Activated CD8-positive, alpha-beta memory T cell treated with anti-CD3 and anti-CD28 coated beads for 4 hours (primary cell): Measurements from ENCODE around the gene NNMT.

ENCODE experiments used
- DNase-seq, 2 donors: peaks; one replicate each; pipeline ENCODE4 v3.0.0-alpha.2; 2020; ENCODE audit warnings: low read depth in 2 of 2

Gene NNMT

DNA sequence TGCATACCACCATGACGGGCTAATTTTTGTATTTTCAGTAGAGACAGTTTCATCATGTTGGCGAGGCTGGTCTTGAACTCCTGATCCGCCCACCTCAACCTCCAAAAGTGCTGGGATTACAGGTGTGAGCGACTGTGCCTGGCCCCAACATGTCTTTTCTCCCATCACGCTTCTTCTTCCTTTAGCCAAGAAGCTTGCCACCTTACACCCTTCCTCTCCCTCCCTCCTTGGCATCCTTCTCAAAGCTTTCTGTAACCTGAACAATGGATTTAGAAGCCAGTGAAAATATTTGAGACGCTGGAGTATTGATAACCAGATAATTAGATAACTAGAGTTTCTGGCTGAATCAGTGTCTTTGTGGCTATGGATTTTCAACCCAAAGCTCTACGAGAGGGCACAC, 11.3 kb upstream of the NNMT start:
- no peak for DNase-seq

DNA sequence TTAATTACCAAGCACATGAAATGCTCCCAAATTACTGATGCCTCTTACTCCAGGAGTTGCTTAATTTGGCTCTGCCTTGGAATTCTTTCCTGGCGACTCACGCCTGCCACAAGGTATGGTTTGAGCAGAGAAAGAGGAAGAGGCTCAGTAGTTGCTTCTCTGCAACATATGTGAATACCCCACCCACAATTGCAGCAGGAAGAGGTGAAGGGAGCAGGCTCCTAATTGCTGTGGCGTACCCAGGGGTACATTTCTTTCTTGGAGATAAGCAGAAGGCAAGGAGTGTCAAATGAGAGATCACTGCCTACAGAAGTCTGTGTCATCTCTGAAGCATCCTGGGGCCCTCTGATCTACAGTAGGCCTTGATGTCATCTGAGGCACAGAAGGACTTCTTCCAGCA, 10.6 kb upstream of the NNMT start:
- no peak for DNase-seq

DNA sequence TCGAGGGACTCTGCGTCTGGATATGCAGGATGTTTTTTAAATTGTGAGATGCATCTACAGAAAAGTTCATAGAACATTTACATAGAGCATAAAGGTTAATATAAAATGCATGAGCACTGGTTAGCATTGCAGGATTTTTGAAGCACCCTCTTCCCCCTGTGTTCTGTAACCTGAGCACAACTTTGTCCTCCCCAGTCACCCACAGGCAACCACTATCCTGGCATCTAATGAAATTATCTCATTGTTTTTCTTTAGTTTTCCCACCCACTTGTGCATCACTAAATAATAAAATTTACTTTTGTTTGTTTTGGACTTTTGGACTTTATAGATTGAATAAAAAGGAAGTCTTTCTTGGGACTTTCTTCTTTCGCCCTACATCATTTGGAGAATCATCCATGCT, 10.0 kb upstream of the NNMT start:
- DNase-seq = no peak

DNA sequence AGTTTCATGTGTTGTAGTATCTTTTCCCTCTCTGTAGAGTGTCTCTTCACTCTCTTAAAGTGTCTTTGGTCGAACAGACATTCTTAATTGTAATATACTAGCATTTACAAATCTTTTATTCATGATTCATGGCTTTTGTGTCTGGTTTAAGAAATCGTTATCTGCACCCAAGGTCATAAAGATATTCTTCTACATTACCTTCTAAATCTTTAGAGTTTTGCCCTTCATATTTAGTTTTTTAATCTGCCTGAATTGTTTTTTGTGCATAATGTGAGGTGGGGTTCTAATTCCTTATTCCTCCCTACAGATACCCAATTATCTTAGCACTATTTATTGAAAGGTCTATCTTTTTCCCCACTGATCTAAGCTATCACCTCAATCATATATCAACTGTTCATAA, 9.0 kb upstream of the NNMT start:
- DNase-seq = no peak

DNA sequence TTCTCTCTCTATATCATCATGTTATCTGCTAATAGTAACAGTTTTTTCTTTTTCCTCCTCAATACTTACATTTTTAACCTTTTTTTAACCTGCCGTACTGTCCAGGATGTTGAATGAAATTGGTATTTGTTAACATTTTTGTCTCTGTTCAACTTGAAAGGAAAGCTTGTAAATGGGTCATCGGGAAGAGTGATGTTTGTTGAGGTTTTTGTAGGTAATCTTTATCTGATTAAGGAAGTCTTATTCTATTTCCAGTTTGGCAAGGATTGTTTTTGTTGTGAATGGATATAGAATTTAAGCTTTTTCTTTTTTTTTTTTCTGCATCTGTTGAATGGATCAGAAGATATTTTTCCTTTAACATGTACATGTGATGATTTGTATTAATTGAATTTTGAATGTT, 8.1 kb upstream of the NNMT start:
- DNase-seq = no peak

DNA sequence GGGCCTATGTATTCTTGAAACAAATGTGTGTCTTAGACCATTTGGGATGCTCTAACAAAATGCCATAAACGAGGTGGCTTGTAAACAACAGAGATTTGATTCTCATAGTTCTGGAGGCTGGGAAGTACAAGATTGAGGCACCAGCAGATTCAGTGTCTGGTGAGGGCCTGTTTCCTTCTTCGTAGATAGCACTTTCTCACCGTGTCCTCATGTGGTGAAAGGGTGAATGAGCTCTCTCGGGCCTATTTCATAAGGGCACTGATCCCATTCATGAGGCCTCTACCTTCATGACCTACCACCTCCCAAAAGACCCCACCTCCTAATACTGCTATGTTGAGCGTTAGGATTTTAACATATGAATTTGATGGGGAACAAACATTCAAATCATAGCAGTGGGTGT, 6.4 kb upstream of the NNMT start:
- DNase-seq = no peak

DNA sequence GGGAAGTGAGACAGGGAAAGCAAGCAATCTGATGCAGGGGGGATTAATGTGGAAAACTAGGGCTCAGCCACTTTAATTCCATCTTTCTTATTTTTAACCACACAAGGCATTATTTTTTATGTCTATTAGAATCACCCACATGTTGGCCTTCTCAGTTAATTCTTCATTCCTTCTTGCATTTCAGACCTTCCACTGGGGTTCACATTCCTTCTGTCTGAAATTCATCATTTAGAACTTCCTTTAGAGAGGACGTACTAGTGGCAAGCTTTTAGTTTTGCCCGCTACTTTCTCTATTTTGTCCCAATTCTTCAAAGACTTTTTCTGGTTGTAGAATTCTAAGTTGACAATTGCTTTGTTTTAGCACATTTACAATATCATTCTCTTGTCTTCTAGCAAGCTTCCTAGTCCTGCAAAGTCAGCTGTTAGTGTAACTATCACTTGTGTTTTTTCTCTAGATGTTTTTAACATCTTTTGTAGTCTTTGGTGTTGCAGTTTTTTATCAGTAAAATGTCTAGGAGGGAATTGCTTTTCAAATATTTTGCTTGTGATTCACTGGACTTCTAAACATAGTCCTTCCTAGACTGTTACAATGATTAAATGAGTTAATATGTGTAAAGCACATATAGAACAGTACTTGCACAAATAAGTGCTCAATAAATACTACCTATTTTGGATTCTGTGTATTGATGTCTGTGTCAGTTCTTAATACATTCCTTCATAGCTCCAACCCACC, 5.5 kb upstream of the NNMT start:
- DNase-seq = no peak

DNA sequence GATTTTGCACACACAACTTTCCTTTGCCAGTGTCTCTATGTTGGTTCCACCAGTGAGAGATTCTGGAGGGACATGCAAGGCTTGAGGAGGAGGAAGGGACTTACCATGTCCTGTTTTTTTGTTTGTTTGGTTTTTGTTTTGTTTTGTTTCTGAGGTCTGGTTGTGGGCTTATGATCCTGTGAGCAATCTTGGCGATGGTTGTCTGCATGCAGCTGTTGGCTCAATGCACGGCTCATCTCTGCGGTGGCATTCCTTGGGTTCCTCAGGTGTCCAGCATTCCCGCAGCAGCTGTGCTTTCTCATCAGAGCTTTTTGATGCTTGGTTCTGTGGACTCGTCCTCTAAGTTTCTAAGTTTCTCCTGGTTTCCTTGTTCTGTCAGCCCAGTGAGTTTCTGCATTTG, 4.8 kb upstream of the NNMT start:
- DNase-seq = no peak

DNA sequence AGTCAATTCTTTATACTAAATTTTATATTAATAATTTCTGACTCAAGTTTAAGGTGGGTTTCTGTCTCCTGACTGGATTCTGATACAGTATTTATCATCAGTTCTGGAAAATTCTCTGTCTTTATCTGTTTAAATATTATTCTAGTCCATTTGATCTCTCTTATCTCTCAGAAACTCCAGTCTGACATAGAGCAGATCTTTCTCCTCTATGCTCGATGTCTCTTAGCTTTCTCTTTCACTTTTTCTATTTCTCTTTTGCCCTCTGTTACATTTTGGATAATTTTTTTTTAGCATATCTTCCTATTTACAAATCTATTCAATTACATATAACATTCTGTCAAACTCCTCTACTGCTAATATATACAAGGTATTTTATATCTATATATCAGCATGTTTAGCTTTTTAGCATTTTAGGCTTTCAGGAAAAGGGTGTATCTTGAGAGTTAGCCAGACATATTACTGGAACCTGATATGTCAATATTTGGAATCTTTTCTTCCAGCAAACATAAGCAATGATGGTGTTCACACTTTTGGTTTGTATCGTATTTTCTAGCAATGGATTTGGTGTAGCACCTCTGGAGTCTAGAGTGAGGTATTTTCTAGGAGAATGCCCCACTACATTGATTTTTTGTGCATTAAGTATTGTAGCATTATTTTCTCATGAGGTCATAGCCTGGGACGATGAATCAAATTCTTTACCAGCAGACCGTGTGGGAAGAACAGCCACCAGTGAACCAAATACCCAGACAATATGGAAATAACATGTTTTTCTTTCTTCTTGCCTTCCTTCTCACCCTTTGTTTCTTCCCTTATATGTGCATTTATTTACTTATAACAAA, 4.1 kb upstream of the NNMT start:
- DNase-seq = no peak

DNA sequence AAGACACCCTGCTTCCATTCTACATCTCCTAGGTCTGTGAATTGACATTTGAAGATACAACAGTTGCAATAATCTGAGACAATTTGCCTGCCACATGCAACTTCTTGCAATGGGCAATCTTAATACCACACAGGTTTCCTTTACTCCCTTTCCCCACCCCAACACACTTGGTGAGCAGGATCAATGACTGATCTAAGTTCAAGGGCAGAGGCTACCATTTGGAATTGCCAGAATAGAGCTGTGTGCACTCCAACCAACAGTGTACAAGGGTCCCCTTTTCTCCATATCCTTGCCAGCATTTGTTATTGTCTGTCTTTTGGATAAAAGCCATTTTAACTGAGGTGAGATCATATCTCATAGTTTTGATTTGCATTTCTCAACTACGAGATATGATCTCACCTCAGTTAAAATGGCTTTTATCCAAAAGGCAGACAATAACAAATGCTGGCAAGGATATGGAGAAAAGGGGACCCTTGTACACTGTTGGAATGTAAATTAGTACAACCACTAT, 2.9 kb upstream of the NNMT start:
- no peak for DNase-seq

DNA sequence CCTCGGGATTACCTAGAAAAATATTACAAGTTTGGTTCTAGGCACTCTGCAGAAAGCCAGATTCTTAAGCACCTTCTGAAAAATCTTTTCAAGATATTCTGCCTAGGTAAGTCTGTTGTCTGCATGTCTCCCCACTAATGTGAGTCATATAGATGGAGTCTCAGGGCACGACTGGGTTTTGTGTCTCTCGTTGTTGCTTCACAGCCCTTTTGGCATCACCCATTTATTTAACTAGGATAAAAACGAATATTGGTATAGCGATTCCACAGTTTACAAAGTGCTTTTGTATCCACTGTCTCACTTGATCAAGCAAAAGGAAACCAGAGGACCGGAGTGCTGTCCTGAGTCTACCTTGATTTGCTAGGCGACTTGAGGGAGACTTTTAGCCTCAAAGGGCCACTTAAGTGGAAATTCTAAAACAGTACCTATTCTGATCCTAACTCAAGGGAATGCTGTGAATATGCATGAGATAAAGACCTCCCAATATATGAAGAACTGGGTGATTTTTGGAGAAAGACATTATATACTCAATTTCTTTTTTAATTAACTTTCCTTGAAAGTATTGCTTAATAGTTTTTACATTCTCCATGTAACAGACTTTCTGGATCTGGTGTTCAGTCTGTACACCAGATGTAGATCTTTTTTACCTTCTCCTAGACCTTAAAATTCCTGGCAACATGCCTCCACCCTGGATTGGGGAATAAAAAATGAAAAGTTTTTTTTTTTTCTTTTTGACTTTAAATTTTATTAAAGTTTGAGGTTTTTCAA, 590 bp downstream of the NNMT start:
- DNase-seq = no peak

DNA sequence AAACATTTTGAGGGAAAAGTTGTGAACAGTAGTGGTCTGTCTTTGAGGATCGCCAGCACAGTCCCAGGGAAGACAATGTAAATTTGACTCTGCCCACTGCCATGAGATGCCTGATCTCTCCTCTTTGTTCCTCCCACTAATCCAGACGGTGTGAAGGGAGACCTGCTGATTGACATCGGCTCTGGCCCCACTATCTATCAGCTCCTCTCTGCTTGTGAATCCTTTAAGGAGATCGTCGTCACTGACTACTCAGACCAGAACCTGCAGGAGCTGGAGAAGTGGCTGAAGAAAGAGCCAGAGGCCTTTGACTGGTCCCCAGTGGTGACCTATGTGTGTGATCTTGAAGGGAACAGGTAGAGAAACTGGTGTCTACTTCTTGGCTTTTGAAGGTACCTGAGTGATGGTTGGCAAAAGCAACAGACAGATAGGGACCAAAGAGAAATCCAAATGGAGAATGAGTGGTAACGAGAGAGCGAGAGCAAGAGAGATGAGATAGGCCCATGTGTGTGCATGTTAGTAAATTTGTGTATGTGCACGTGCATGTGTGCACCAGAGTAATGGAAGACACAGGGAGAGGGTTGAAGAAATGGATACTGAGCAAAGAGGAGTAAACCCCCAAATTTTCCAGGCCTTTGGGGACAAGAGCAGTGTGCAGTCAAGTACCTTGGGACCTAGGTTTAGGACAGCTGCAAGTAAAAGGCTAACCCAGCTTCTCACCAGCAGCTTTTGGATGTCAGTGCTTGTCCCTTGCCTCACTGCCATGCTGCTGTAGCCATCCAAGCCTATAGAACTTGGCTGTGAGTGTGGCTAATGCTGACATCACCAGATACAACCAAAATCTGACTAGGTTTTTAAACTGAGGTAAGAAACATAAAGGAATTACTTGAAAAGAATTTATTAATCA, 1.9 kb downstream of the NNMT start:
- no peak for DNase-seq

DNA sequence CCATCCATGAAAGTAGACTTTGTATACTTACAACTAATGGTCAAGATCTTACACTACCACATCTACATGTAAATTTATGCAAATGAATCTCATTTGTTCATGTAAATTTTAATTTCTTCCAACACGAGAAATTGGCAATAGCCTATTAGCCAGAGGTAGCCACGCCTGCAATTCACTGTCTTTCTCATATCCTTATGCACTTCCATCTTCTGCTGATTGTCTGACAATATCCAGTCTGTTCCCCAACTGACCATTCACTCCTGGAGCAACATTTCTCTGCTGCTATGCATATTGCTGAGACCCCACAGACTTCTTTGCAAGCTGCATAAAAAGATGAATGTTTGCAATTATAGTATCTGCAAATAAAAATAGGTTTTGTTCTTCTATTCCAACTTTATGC, 2.5 kb downstream of the NNMT start:
- DNase-seq = no peak

DNA sequence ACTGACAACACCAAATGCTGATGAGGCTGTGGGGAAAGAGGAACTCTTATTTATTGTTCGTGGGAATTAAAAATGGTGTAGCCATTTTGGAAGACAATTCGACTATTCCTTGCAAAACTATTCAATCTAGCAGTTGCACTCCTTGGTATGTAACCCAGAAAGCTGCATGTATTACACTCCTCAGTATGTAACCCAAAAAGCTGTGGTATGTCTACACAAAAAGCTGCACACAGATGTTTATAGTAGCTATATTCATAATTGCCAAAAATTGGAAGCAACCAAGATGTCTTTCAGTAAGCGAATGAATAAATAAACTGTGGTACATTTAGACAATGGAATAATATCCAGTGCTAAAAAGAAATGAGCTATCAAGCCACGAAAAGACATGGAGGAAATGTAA, 4.9 kb downstream of the NNMT start:
- no peak for DNase-seq

DNA sequence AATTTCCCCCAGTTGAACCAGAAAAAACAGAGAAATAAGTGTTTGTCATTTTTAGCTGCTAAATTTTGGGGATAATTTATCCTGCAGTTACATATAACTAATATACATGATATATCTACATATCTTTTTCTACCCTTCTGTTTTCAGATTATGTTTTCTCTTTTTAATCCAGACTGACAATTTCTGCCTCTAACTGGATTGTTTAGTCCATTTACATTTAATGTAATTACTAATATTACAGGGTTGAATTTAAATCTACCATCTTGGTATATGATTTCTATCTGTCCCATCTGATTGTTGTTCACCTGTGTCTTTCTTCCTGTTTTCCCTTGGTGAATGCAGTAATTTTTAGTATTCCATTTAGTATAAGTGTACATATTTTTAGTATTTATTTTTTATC, 5.7 kb downstream of the NNMT start:
- DNase-seq = no peak

DNA sequence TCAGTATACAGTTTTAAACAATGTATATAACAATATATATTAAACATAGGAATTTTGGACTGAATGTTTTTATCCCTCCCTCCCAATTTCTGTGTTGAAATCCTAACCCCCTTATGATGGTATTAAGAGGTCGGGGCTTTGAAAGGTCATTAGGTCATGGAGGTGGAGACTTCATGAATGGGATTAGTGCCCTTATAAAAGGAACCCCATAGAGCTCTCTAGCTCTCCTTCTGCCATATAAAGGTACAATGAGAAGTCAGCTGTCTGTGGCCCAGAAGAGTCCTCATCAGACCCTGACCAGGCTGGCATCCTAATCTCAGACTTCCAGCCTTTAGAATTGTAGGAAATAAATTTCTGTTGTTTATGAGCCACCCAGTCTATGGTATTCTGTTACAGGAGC, 6.5 kb downstream of the NNMT start:
- no peak for DNase-seq

DNA sequence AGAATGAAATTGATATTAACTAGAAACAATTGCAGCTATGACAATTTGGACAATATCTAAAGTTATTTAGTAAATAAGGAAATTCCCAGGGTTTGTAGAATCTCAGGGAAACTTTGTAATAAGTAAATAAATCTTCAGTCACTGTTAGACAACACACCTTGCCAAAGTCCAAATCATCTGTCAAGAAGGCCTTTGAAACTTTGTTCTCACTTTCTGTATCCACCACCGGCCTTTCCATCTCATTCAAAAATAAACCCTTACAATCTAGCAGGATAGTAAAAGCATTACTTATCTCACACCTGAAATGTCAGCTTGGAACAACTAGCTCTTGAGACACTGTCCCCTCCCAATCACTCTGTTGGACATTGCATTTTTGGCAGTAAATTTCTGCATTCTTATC, 7.9 kb downstream of the NNMT start:
- DNase-seq = no peak

DNA sequence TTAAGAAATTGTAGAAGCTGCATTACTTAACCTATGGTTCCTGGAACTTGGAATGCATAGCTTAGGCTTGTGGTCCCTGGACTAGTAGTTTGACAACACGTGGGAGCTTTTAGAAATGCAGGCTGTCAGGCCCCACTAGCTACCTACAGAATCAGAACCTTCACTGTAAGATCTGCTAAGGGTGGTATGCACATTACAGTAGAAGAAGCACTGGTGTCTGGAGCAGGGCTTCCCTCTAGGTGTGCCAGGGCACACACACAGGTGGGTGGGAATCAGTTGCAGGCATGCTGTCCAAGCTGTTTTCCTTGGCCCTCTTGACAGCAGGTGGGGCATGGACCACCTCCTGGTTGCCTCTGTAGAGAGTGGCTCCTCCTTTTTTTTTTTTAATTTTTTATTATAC, 8.8 kb downstream of the NNMT start:
- no peak for DNase-seq

DNA sequence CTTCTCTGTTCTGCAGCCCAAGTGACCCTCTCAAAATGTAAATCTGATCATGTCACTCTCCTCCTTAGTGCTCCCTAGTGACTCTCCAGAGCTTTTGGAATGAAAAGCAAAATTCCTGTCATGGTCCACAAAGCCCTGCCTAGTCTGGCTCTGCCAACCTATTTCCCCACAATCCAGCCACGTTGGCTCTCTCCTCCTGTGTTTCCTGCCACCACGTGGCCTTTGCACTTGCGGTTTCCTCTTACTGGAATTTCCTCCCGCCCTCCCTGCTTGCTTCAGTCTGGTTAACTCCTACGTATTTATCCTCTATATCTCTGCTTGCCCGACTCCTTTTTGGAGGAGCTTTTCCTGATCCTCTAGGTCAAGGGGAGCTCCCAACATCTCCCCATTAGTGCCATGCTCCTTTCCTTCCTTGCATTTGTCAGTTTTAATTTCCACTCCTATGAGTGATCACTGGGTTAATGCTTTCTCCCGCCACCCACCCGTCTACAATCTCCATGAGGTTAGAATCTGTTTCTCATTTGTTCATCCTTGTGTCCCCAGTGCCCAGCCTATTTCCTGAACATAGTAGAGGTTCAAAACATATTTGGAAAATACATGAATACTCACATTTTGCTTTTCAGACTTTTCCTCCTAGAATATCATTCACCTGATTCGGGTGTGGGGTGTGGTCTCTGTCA, 11.5 kb downstream of the NNMT start:
- no peak for DNase-seq

DNA sequence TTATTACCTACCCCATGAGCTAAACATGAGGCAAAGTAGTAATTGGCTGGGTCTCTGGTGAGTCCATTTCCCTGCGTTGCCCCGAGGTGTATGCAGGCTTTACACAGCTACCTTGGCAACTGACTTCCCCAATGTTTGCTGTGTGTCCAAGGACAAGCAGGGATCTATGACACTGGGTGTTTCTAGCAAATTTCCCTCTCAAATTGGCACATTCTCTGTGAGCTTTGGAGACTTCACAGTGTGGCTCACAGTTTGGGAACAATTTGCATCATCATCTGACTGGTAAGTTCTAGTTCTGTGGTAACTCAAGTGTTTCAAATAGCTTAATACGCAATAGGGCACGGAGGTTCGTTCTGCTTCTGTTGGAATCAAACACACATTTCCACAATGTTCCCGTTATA, 12.5 kb downstream of the NNMT start:
- no peak for DNase-seq

DNA sequence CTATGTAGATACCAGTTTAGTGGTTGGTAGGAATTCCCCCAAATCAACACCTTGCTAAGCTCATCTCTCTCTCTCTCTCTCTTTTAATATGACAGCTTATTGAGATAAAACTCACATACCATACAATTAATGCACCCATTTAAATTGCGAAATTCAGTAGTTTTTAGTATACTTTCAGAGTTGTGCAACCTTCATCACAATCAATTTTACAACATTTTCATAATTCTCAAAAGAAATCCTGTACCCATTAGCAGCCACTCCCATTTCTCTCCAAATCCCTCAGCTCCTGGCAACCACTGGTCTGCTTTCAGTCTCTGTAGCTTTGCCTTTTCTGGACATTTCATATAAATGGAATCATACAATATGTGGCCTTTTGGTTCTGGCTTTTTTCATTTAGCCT, 13.3 kb downstream of the NNMT start:
- no peak for DNase-seq
